Ovary (tissue), 9 donors: ENCODE results near the gene TFAM. TPM values are rescaled to one million over a fixed set of nuclear protein-coding genes. Genes with fewer than 3 reads are reported as not detected.
A peak's percentile ranks its signal among the peaks of the same experiment; 100 is the strongest.

ENCODE experiments used
- DNase-seq, 5 donors: peaks; one replicate each; pipeline ENCODE4 v3.0.0-alpha.2; 2019 to 2020
- H3K27ac ChIP-seq, 2 donors: fragments of 200-600 bp; one replicate each; pipeline versions ENCODE4 v1.5.1 to v1.8.0; 2019 to 2022
- H3K27me3 ChIP-seq: fragments of 200-600 bp; one replicate; pipeline ENCODE4 v1.8.0; 2022
- H3K36me3 ChIP-seq: fragments of 200-600 bp; sonication (generic); one replicate; pipeline ENCODE4 v1.5.1; 2019
- H3K4me1 ChIP-seq: one replicate; pipeline ENCODE4 v1.8.1; 2013; ENCODE audit warnings: mild to moderate bottlenecking, moderate library complexity; ENCODE audit not compliant: insufficient read depth
- H3K4me3 ChIP-seq: fragments of 200-600 bp; sonication (generic); one replicate; pipeline ENCODE4 v1.5.1; 2017
- H3K9me3 ChIP-seq, 2 donors: fragments of 200-600 bp in 1 of 2; sonication (generic) in 1 of 2; one replicate each; pipeline versions ENCODE4 v1.5.1 to v1.8.1; 2013 to 2019; ENCODE audit warnings: mild to moderate bottlenecking in 1 of 2, moderate library complexity in 1 of 2
- CTCF ChIP-seq, 3 donors: fragments of 450-650 bp in 2 of 3; fragments of 200-600 bp in 1 of 3; IDR thresholded peaks; one replicate each; pipeline versions ENCODE4 v1.5.1 to v1.8.0; 2016 to 2022; ENCODE audit warnings: antibody characterized with exemption in 3 of 3, mild to moderate bottlenecking in 1 of 3
- EP300 ChIP-seq: sonication (generic); formaldehyde crosslinking; IDR thresholded peaks from one replicate; pipeline ENCODE4 v1.6.1; 2017; ENCODE audit warnings: antibody characterized with exemption
- POLR2A ChIP-seq: fragments of 450-650 bp; IDR thresholded peaks from one replicate; pipeline ENCODE4 v1.6.1; 2017; ENCODE audit warnings: antibody characterized with exemption, mild to moderate bottlenecking, moderate library complexity
- WGBS, 3 donors: extraction: QIAGEN DNeasy Blood & Tissue Kit in 1 of 3; methylation state at CpG; one replicate each; pipeline versions ENCODE4 v1.1.5 to v1.1.7; 2013 to 2017; 5-methylcytosine and 5-hydroxymethylcytosine counted together
- intact Hi-C, 4 donors: fragments of 100-400 bp; cut with DNase I; formaldehyde crosslinking; loops; one replicate each; pipeline versions ENCODE4 v1.11.0 to v1.15.1; 2022 to 2023
- polyA plus RNA-seq, 2 donors: library from polyadenylated mRNA; stranded (reverse); fragments of 200-250 nt in 1 of 2; fragments of 350-450 nt in 1 of 2; fragmentation: Illumina TruSeq in 1 of 2; extraction: RNeasy Lipid Tissue Mini Kit (QIAGEN cat#74804) in 1 of 2; gene quantifications; one replicate each; pipeline ENCODE4 v1.2.3, GENCODE V29; 2013 to 2014
- total RNA-seq, 7 donors: library from RNA; depleted of rRNA in 2 of 7; stranded (reverse); fragments of >200 nt in 2 of 7; fragmentation: NEBNext Ultra II Directional in 3 of 7; extraction: Animal tissue kit (Norgen Biotek cat#: 25700) in 3 of 7; gene quantifications; one replicate each; pipeline versions ENCODE4 v1.1.0 to v1.2.4, GENCODE V29; 2016 to 2023
- donor health status: DM: no; HTN: no; CAD: no; lungs with moderate emphysema.
- donor health status: DM: no; HTN: no; CAD: no.
- donor health status: Bipolar disorder and iron deficiency.
- donor health status: DM: yes; HTN: yes; CAD: no.
- donor health status: DM: no; HTN: no; CAD: no.
- donor health status: DM: yes; HTN: yes; CAD: no.

The TFAM gene
- total and polyA plus RNA-seq, 9 donors = 12.0 to 46.6 (median 33.4) TPM

- H3K27me3 ChIP-seq = no peaks in the 10 kb centered on the region
- H3K9me3 ChIP-seq = no peaks in the 10 kb centered on the region
- intact Hi-C loops = no loop called here
- TF ChIP-seq EP300 (no peak), CTCF (IDR thresholded peaks at IDR 0.05) (no peak), POLR2A (no peak)
- DNase-seq = no peak
- no peaks in the 10 kb centered on the region for H3K36me3 ChIP-seq
- WGBS, 3 donors = 88 to 89% (median 88%) methylated on average over 2 of the region's 2 CpGs
- no peaks in the 10 kb centered on the region for H3K4me1 ChIP-seq
- H3K27ac ChIP-seq = no peak overlapping the region
- no peak overlapping the region for H3K4me3 ChIP-seq
These were observed 2.7 kb upstream of the TFAM start for GRCh38 chr10:58382489-58382995.

- H3K9me3 ChIP-seq = no peaks in the 10 kb centered on the region
- TF ChIP-seq EP300 (no peak), POLR2A (no peak), CTCF (IDR thresholded peaks at IDR 0.05) (no peak)
- H3K4me3 ChIP-seq = peak overlapping the region; percentile 66
- intact Hi-C loops = no loop called here
- H3K36me3 ChIP-seq = no peaks in the 10 kb centered on the region
- H3K4me1 ChIP-seq = no peaks in the 10 kb centered on the region
- H3K27me3 ChIP-seq = no peaks in the 10 kb centered on the region
- H3K27ac ChIP-seq = peak overlapping the region in 1 of 2 donors; percentile 86
- DNase-seq = no peak
- 41 to 66% (median 60%) methylated on average over 3 of the region's 3 CpGs for WGBS, 3 donors
These were observed 1.1 kb upstream of the TFAM start for GRCh38 chr10:58384095-58384494.

- H3K4me3 ChIP-seq = peak overlapping the region; percentile 66
- no peak for DNase-seq
- peak overlapping the region; percentile 26 to 86 for H3K27ac ChIP-seq
- 1 to 4% (median 1%) methylated on average over 12 of the region's 12 CpGs for WGBS, 3 donors
- no peaks in the 10 kb centered on the region for H3K27me3 ChIP-seq
- TF ChIP-seq CTCF (IDR thresholded peaks at IDR 0.05) = no peak
- no peak for TF ChIP-seq POLR2A
- no peak for TF ChIP-seq EP300
- H3K36me3 ChIP-seq = no peaks in the 10 kb centered on the region
- no peaks in the 10 kb centered on the region for H3K9me3 ChIP-seq
- H3K4me1 ChIP-seq = no peaks in the 10 kb centered on the region
- intact Hi-C loops = no loop called here
These were observed 639 bp upstream of the TFAM start for GRCh38 chr10:58384544-58384998.

GRCh38 chr10:58385784-58386112 is 538 bp downstream of the TFAM start:
- peak overlapping the region; percentile 66 for H3K4me3 ChIP-seq
- H3K27me3 ChIP-seq = no peaks in the 10 kb centered on the region
- no peaks in the 10 kb centered on the region for H3K36me3 ChIP-seq
- peak in 1 of 5 donors; percentile 20 for DNase-seq
- H3K9me3 ChIP-seq = no peaks in the 10 kb centered on the region
- no peak for TF ChIP-seq EP300
- TF ChIP-seq CTCF (IDR thresholded peaks at IDR 0.05) = no peak
- no peak for TF ChIP-seq POLR2A
- WGBS, 3 donors = 0 to 1% (median 0%) methylated on average over 15 of the region's 15 CpGs
- no peaks in the 10 kb centered on the region for H3K4me1 ChIP-seq
- intact Hi-C loops = no loop called here
- peak overlapping the region; percentile 1 to 86 for H3K27ac ChIP-seq

- no peaks in the 10 kb centered on the region for H3K36me3 ChIP-seq
- TF ChIP-seq EP300 (no peak), POLR2A (no peak)
- H3K27me3 ChIP-seq = no peaks in the 10 kb centered on the region
- H3K4me3 ChIP-seq = no peak overlapping the region
- 93 to 96% (median 94%) methylated on average over 3 of the region's 3 CpGs for WGBS, 3 donors
- no peak overlapping the region for H3K27ac ChIP-seq
- no peaks in the 10 kb centered on the region for H3K9me3 ChIP-seq
- H3K4me1 ChIP-seq = no peaks in the 10 kb centered on the region
- intact Hi-C loops = no loop called here
- no peak for DNase-seq
These were observed 3.8 kb downstream of the TFAM start for GRCh38 chr10:58389024-58389423.
